ENCODE measurements around the gene SLC9A8.

Gene SLC9A8

GRCh38 chr20:49924247-49924646, 111.6 kb downstream of the SLC9A8 start:
- H3K4me1 ChIP-seq (ENCODE audit: insufficient read depth, poor library complexity, severe bottlenecking) = no peaks in the 10 kb centered on the region
- H3K27me3 ChIP-seq (ENCODE audit: insufficient read depth, poor library complexity, severe bottlenecking) = no peaks in the 10 kb centered on the region
- H3K9me3 ChIP-seq (ENCODE audit: severe bottlenecking) = no peaks in the 10 kb centered on the region
- H3K27ac ChIP-seq (ENCODE audit: poor library complexity, severe bottlenecking) = no peak overlapping the region
- no peak overlapping the region for H3K4me3 ChIP-seq (ENCODE audit: severe bottlenecking)
- ATAC-seq (ENCODE audit: low read depth) (no peak), DNase-seq (ENCODE audit: low spot score) (no peak)
- H3K36me3 ChIP-seq (ENCODE audit: low read depth) = no peaks in the 10 kb centered on the region
- TF ChIP-seq CTCF (IDR thresholded peaks at IDR 0.05; ENCODE audit: poor library complexity, severe bottlenecking) = no peak

DNA sequence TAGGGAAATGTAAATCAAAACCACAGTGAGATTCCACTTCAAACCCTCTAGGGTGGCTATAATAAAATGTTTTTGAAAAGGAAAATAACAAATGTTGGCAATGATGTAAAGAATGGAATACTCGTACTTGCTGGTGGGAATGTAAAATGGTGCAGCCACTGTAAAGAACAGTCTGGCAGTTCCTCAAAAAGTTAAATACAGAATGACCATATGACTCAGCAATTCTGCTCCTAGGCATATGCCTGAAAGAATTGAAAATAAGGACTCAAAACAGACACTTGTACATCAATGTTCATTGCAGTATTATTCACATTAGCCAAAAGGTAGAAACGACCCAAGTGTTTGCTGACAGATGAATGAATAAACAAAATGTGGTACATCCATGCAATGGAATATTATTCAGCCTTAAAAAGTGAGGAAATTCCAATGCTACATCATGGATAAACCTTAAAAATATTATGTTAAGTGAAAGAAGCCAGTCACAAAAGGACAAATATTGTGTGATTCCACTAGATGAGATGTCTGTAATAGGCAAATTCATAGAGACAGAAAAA, 113.3 kb downstream of the SLC9A8 start:
- Histone ChIP-seq H3K4me1 (ENCODE audit: insufficient read depth, poor library complexity, severe bottlenecking) (no peaks in the 10 kb centered on the region), H3K9me3 (ENCODE audit: severe bottlenecking) (no peaks in the 10 kb centered on the region), H3K4me3 (ENCODE audit: severe bottlenecking) (no peak overlapping the region), H3K27me3 (ENCODE audit: insufficient read depth, poor library complexity, severe bottlenecking) (no peaks in the 10 kb centered on the region), H3K27ac (ENCODE audit: poor library complexity, severe bottlenecking) (no peak overlapping the region), H3K36me3 (ENCODE audit: low read depth) (no peaks in the 10 kb centered on the region)
- DNase-seq (ENCODE audit: low spot score) (no peak), ATAC-seq (ENCODE audit: low read depth) (no peak)
- TF ChIP-seq CTCF (IDR thresholded peaks at IDR 0.05; ENCODE audit: poor library complexity, severe bottlenecking) = no peak

DNA sequence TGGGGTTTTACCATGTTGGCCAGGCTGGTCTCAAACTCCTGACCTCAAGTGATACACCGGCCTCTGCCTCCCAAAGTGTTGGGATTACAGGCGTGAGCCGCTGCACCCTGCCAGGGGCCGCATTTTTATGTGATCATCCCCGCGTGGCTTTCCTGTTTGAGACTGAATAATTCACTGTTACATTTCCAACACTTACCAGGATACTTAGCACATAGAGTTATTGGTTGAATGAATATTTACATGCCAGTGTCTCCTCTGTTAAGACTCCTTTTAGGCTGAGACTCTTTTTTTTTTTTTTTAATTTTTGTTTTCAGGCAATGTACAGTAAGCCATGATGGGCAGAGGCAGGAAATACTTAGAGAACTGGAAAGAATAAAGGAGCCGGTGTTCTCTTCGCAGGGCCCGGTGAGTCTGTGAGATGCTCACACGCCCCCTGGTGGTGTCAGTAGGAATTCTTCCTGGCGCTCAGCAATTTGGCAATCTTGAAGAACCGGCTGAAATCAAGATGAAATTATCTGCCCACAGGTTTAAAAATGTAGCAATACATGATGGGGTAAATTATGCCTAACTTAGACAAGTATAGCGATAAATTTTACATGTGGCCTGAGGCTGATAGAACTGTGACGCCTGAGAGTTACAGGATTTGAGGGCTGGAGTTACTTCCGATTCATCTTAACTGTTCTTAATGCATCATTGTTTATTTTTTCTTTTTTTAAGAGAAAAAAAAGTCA, 115.9 kb downstream of the SLC9A8 start:
- no peak overlapping the region for H3K27ac ChIP-seq (ENCODE audit: poor library complexity, severe bottlenecking)
- ATAC-seq (ENCODE audit: low read depth) = peak; percentile 89

DNA sequence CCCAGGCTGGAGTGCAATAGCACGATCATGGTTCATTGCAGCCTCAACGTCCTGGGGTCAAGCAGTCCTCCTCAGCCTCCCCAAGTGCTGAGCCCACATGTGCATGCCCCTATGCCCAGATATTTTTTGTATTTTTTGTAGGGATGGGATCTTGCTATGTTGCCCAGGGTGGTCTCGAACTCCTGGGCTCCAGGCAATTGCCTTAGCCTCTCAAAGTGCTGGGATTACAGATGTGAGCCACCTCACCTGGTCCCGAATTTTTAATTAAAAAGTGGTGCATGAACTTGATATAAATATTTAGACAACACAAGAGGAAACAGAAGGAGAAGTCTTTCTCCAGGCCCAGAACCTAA, 116.5 kb downstream of the SLC9A8 start:
- H3K4me3 ChIP-seq (ENCODE audit: severe bottlenecking) = no peak overlapping the region

More for the DNA sequence above, 115.9 kb downstream of the SLC9A8 start:
- H3K9me3 ChIP-seq (ENCODE audit: severe bottlenecking) = no peaks in the 10 kb centered on the region
- peak; percentile 100 for TF ChIP-seq CTCF (IDR thresholded peaks at IDR 0.05; ENCODE audit: poor library complexity, severe bottlenecking)
- DNase-seq (ENCODE audit: low spot score) = peak; percentile 90
- no peaks in the 10 kb centered on the region for H3K4me1 ChIP-seq (ENCODE audit: insufficient read depth, poor library complexity, severe bottlenecking)
- no peaks in the 10 kb centered on the region for H3K36me3 ChIP-seq (ENCODE audit: low read depth)
- no peaks in the 10 kb centered on the region for H3K27me3 ChIP-seq (ENCODE audit: insufficient read depth, poor library complexity, severe bottlenecking)
- H3K4me3 ChIP-seq (ENCODE audit: severe bottlenecking) = no peak overlapping the region

More for the DNA sequence above, 116.5 kb downstream of the SLC9A8 start:
- no peak for TF ChIP-seq CTCF (IDR thresholded peaks at IDR 0.05; ENCODE audit: poor library complexity, severe bottlenecking)
- Histone ChIP-seq H3K27ac (ENCODE audit: poor library complexity, severe bottlenecking) (no peak overlapping the region), H3K9me3 (ENCODE audit: severe bottlenecking) (no peaks in the 10 kb centered on the region), H3K36me3 (ENCODE audit: low read depth) (no peaks in the 10 kb centered on the region), H3K27me3 (ENCODE audit: insufficient read depth, poor library complexity, severe bottlenecking) (no peaks in the 10 kb centered on the region), H3K4me1 (ENCODE audit: insufficient read depth, poor library complexity, severe bottlenecking) (no peaks in the 10 kb centered on the region)
- no peak for DNase-seq (ENCODE audit: low spot score)
- ATAC-seq (ENCODE audit: low read depth) = no peak

All from RWPE2 (cell line).